GM12878 (cell line): ENCODE data around the gene ABCC3. TPM values are rescaled to one million over a fixed set of nuclear protein-coding genes. Genes with fewer than 3 reads are reported as not detected.

ENCODE experiments used
- ATAC-seq: fragments of 200-7000 bp; cut with Tn5 transposase; 3 replicates; pipeline ENCODE4 v1.9.1; 2020; ENCODE audit warnings: mild to moderate bottlenecking, moderate library complexity
- BruUV-seq: library from RNA; stranded (reverse); fragments of 400-500 nt; replicated peaks from 2 replicates; lab custom pipeline; 2021; lab: Mats Ljungman, UMichigan
- CTCF ChIA-PET: fragments of 300-600 bp; sonication (Branson Sonifier 250); formaldehyde crosslinking; extraction: SDS; loops from one replicate; lab custom pipeline; 2021; ENCODE audit warnings: inconsistent platforms; lab: Yijun Ruan, JAX
- POLR2A ChIA-PET: fragments of 350-600 bp; formaldehyde crosslinking; extraction: SDS; loops from one replicate; lab custom pipeline; 2021; ENCODE audit warnings: inconsistent platforms; lab: Charles Lee
- RAD21 ChIA-PET: fragments of 300-600 bp; sonication (Branson Sonifier 250); formaldehyde crosslinking; loops from one replicate; lab custom pipeline; 2023; ENCODE audit warnings: antibody characterized with exemption; ENCODE audit not compliant: unreplicated experiment; lab: Charles Lee
- SMC1A ChIA-PET: fragments of 300-600 bp; sonication (Branson Sonifier 250); formaldehyde crosslinking; loops from one replicate; lab custom pipeline; 2023; ENCODE audit not compliant: unreplicated experiment, uncharacterized antibody; lab: Charles Lee
- DNase-seq: peaks from one replicate; pipeline ENCODE4 v3.0.0-alpha.2; 2011; ENCODE audit warnings: low read depth, low spot score
- FAIRE-seq: peaks from 3 replicates; lab custom pipeline; 2011; peaks lifted over from hg19 to GRCh38; lab: Jason Lieb, UNC
- H2AFZ ChIP-seq: 2 replicates; pipeline ENCODE4 v1.6.0; 2011; ENCODE audit warnings: low read depth, low read length, control low read depth; ENCODE audit not compliant: control insufficient read depth
- H3K27ac ChIP-seq: 2 replicates; pipeline ENCODE4 v1.5.1; 2011; ENCODE audit warnings: control low read depth; ENCODE audit not compliant: control insufficient read depth, insufficient read depth
- H3K27me3 ChIP-seq, 2 experiments: replicated peaks in 1 of 2; 2 replicates each; pipeline versions ENCODE4 v1.6.0 to v1.6.1; 2011; ENCODE audit warnings: low read length in 1 of 2; ENCODE audit not compliant: control insufficient read depth in 2 of 2, insufficient read depth in 2 of 2
- H3K36me3 ChIP-seq, 2 experiments: 2 replicates each; pipeline ENCODE4 v1.5.1; 2011; ENCODE audit warnings: low read length in 1 of 2; ENCODE audit not compliant: control insufficient read depth in 2 of 2, insufficient read depth in 2 of 2
- H3K4me1 ChIP-seq: 2 replicates; pipeline ENCODE4 v1.6.1; 2011; ENCODE audit warnings: mild to moderate bottlenecking, low read length, moderate library complexity, mixed read lengths; ENCODE audit not compliant: control insufficient read depth, insufficient read depth
- H3K4me2 ChIP-seq: 2 replicates; pipeline ENCODE4 v1.6.0; 2011; ENCODE audit warnings: control low read depth; ENCODE audit not compliant: control insufficient read depth, insufficient read depth
- H3K4me3 ChIP-seq: fragments of 200-600 bp; sonication (generic); 2 replicates; pipeline ENCODE4 v1.5.1; 2016
- H3K79me2 ChIP-seq: 2 replicates; pipeline ENCODE4 v1.6.0; 2011; ENCODE audit warnings: low read length; ENCODE audit not compliant: control insufficient read depth, insufficient read depth
- H3K9ac ChIP-seq: 2 replicates; pipeline ENCODE4 v1.8.0; 2011; ENCODE audit warnings: low read length, control low read depth, mixed read lengths; ENCODE audit not compliant: control insufficient read depth, insufficient read depth
- H3K9me3 ChIP-seq: replicated peaks from 3 replicates; pipeline ENCODE4 v1.5.1; 2011; ENCODE audit warnings: mild to moderate bottlenecking, low read length; ENCODE audit not compliant: control insufficient read depth, insufficient read depth
- H4K20me1 ChIP-seq: 2 replicates; pipeline ENCODE4 v1.6.0; 2011; ENCODE audit not compliant: control insufficient read depth, insufficient read depth
- HDAC6 ChIP-seq: fragments of 200-600 bp; sonication (generic); IDR thresholded peaks from one replicate; pipeline ENCODE4 v1.8.0; 2017; ENCODE audit warnings: antibody characterized with exemption; ENCODE audit not compliant: unreplicated experiment
- MAX ChIP-seq: IDR thresholded peaks from 2 replicates; pipeline ENCODE4 v1.6.1; 2012; ENCODE audit warnings: low read depth, low read length, improper control_type of control experiment
- SIN3A ChIP-seq: IDR thresholded peaks from 2 replicates; pipeline ENCODE4 v1.6.1; 2012; ENCODE audit warnings: low read depth, low read length, improper control_type of control experiment
- SP1 ChIP-seq: IDR thresholded peaks from one replicate; pipeline ENCODE4 v1.6.1; 2011; ENCODE audit warnings: low read depth, low read length
- WRNIP1 ChIP-seq: IDR thresholded peaks from 2 replicates; pipeline ENCODE4 v1.6.1; 2011; ENCODE audit warnings: low read depth, low read length, improper control_type of control experiment, borderline replicate concordance
- ZBTB40 ChIP-seq: fragments of 450-650 bp; IDR thresholded peaks from 2 replicates; pipeline ENCODE4 v1.6.1; 2016; ENCODE audit warnings: mild to moderate bottlenecking, moderate library complexity, borderline replicate concordance
- ZNF217 ChIP-seq: fragments of 450-650 bp; IDR thresholded peaks from 2 replicates; pipeline ENCODE4 v1.6.1; 2017; ENCODE audit warnings: antibody characterized with exemption, mild to moderate bottlenecking
- WGBS: methylation state at CpG from one replicate; pipeline ENCODE4 v1.1.6; 2016; ENCODE audit warnings: low lambda C conversion rate; ENCODE audit not compliant: insufficient replicate concordance, insufficient coverage; ENCODE audit errors: missing lambda C conversion rate; 5-methylcytosine and 5-hydroxymethylcytosine counted together
- in situ Hi-C: fragments of 300-500 bp; cut with MboI; formaldehyde crosslinking; loops from 9 replicates; pipeline ENCODE4 v1.14.3; 2018; ENCODE audit warnings: mixed read lengths
- intact Hi-C: fragments of 100-400 bp; cut with micrococcal nuclease; formaldehyde crosslinking; loops from one replicate; pipeline ENCODE4 v1.14.2; 2022; ENCODE audit not compliant: unreplicated experiment
- polyA plus RNA-seq, 11 experiments: library from polyadenylated mRNA; depleted of rRNA in 4 of 11; unstranded in 6 of 11; stranded (reverse) in 5 of 11; fragments of >200 nt; fragmentation: Nextera tagmentation in 4 of 11; fragmentation: Illumina TruSeq in 1 of 11; extraction: Ambion mirVana in 4 of 11; extraction: Trizol in 1 of 11; gene quantifications; 1 replicate in 1 of 11; 2 replicates in 10 of 11; pipeline versions ENCODE4 v1.2.1 to v1.2.3, GENCODE V29; 2011 to 2016; ENCODE audit warnings: inconsistent platforms in 2 of 11, missing spikeins in 2 of 11, low read depth in 1 of 11
- total RNA-seq, 4 experiments: library from RNA; depleted of rRNA in 3 of 4; stranded (reverse); fragments of >200 nt in 3 of 4; fragmentation: Illumina TruSeq in 1 of 4; extraction: Trizol in 1 of 4; gene quantifications; 2 replicates each; pipeline versions ENCODE4 v1.2.1 to v1.2.3, GENCODE V29; 2013 to 2021
- TF ChIP-seq, protein P1 (sequence below): IDR thresholded peaks from 2 replicates; pipeline ENCODE4 v1.6.1; 2011; ENCODE audit warnings: borderline replicate concordance, low read depth, mild to moderate bottlenecking, moderate library complexity, mixed read lengths, low read length; ENCODE audit not compliant: insufficient read depth; ENCODE audit errors: extremely low read length

The ABCC3 gene
- total and polyA plus RNA-seq, 10 of the 15 experiments (the other 5 are each of a cell fraction or from before 2014, with no cell fraction given), result 0.21 to 2.3 (median 0.71) TPM; not detected in 6

DNA sequence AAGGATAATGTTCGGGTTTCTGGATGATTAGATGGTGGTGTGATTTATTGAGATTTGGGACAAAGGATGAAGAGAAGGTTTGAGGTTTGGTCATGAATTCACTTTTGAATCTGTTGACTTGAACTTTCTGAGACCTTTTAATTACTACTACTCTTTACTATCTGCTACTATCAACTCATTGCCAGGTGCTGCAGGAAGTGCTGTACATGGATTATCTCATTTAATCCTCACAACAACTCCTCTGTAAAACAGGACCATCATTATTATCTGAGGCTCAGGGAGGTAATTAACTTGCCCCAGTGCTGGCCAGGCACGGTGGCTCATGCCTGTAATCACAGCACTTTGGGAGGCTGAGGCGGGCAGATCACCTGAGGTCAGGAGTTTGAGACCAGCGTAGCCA lies 76.0 kb downstream of the ABCC3 start:
- H3K4me3 ChIP-seq, result no peak overlapping the region
- no peak overlapping the region for H3K27ac ChIP-seq
- BruUV-seq, result no TSS peak
- H3K9me3 ChIP-seq, result no peaks in the 10 kb centered on the region
- no peak for ATAC-seq
- no peak overlapping the region for H3K4me2 ChIP-seq
- intact Hi-C loops (no loop called here), in situ Hi-C loops (no loop called here)
- DNase-seq, result no peak
- ChIA-PET POLR2A (no interaction called here), CTCF (no interaction called here), SMC1A (no interaction called here), RAD21 (no interaction called here)
- peaks cover 28% of the 10 kb centered on the region for H3K79me2 ChIP-seq
- no peaks in the 10 kb centered on the region for H3K36me3 ChIP-seq
- H4K20me1 ChIP-seq, result no peaks in the 10 kb centered on the region
- no peaks in the 10 kb centered on the region for H3K27me3 ChIP-seq
- WGBS, result 88% methylated on average over 4 of the region's 4 CpGs
- no peak overlapping the region for H3K9ac ChIP-seq
- H3K4me1 ChIP-seq, result peaks cover 9% of the 10 kb centered on the region
- no peak for FAIRE-seq
- H2AFZ ChIP-seq, result no peak overlapping the region
- TF ChIP-seq SP1 (no peak), MAX (no peak), ZBTB40 (no peak), WRNIP1 (no peak), ZNF217 (no peak), SIN3A (no peak), HDAC6 (no peak)
- TF ChIP-seq, protein P1, sequence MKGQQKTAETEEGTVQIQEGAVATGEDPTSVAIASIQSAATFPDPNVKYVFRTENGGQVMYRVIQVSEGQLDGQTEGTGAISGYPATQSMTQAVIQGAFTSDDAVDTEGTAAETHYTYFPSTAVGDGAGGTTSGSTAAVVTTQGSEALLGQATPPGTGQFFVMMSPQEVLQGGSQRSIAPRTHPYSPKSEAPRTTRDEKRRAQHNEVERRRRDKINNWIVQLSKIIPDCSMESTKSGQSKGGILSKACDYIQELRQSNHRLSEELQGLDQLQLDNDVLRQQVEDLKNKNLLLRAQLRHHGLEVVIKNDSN, result no peak
